GM19193 (cell line): Measurements from ENCODE around the gene GPHN.

Experiments
- POLR2A ChIP-seq: IDR thresholded peaks from 4 replicates; pipeline ENCODE4 v1.6.1; 2011; ENCODE audit not compliant: insufficient read depth, insufficient read length; ENCODE audit errors: extremely low read depth

The GPHN gene

GRCh38 chr14:67133595-67134441, 625.9 kb downstream of the GPHN start:
- TF ChIP-seq POLR2A, result no peak

DNA sequence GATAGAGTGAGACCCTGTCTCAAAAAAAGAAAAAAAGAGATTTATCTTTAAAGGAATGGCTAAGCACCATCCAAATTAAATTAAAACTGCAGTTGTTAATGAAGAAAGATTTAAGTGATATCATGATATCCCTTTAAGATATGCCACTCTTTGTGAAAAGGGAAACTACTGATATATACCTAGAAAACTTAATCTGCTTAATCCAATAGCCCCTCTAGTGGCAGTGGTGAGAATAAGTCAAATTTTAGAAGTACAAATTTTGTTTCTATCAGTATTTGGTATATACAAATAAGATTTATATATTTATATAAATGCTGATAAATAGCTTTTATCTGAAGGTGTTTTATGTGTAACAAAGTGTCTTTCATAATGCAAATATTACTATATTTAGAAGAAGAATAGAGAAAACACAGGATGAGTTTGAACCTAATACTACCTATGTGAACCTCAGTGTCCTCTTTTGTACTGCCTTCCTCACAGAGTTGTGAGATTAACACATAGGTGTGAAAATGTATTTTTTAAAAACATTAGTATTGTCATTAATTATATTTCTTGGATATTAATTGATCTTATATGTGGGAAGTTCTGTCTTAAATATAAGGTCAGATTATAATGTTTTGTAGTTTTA, 629.9 kb downstream of the GPHN start:
- no peak for TF ChIP-seq POLR2A

DNA sequence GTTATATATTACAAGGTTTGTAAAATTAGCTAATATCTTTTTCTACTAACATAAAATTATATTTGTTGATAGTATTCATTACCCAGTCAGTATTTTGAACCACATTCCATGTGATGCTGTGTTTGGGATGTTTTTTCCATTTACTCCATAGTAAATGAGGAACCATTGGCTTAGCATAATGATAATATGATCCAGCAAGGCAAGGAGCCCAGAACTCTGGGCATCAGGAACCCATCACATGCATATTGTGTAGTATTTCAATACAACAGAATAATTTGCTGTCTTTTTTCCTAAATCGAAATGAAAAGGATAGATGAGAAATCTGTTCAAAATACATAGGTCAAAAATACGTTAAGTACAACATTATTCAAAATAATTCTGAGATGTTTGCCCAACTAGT, 632.6 kb downstream of the GPHN start:
- TF ChIP-seq POLR2A, result no peak

GRCh38 chr14:67141146-67141900, 633.4 kb downstream of the GPHN start:
- TF ChIP-seq POLR2A, result no peak

- TF ChIP-seq POLR2A, result no peak
These were observed 643.2 kb downstream of the GPHN start for GRCh38 chr14:67151082-67151666.

DNA sequence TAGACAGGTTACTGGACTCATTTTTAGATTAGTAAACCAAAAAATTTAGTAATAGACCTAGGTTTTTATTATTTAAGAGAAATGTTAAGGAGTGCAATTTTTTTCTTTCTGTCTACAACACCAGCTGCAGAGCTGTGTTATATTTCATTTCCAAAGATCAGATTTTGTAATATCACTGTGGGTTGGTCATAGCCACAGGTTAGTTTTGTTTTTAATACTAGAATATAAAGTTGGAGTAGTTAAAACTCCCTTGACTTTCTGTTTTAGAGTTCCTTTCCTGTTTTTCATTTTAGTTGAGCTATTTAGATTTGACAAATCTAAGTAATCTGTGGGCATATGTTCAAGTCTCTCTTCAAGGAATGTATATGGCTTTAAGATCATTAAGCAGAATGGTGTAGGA, 650.6 kb downstream of the GPHN start:
- TF ChIP-seq POLR2A, result no peak

DNA sequence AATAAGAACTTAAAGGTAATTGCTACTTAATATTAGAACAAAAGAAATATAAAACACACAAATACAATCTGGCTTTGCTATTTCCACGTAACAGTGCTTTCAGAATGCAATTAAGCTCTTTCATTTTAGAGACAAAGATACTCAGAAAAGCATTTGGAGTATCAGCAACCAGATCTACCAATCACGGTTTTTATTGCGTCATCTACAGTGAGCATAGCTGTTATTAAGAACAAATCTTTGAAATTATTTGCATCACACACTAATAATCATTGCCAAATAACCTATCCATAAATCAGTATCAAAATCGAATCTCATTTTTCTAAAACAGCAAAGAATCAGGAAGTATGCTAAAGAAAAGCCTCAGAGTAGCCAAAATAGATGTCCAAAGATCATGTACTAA, 654.4 kb downstream of the GPHN start:
- no peak for TF ChIP-seq POLR2A

GRCh38 chr14:67166450-67166853, 658.5 kb downstream of the GPHN start:
- no peak for TF ChIP-seq POLR2A

- no peak for TF ChIP-seq POLR2A
These were observed 659.6 kb downstream of the GPHN start for GRCh38 chr14:67167420-67168109.

DNA sequence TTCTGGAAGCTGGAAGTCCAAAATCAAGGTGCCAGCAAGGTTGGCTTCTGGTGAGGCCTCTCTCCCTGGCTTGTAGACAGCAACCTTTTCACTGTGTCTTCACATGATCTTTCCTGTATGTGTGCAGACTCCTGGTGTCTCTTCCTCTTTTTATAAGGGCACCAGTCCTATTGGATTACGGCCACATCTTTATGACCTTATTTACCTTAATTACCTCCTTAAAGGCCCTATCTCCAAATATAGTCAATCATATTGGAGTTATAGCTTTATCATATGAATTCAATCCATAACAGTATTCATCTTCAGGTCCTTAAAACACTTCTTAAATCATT, 660.1 kb downstream of the GPHN start:
- no peak for TF ChIP-seq POLR2A

GRCh38 chr14:67170660-67171059, 662.7 kb downstream of the GPHN start:
- TF ChIP-seq POLR2A, result no peak

DNA sequence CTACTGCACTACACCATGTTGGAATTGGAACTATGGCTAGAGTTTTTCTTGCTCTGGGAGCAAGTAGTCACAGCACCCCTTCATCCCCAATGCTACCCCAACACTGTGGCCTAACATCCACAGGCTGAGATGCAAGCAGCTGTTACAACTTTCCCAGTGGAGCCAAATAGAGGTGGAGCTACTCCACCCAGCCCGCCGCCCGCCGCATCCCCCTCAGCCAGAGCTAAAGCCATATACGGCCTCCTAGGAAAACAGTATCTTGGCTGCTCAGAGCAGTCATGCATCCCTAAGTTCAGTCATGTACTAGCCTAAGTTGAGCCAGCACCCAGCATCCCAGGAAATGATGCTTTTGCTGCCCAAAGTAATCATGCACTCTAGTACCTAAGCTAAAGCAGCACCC, 664.1 kb downstream of the GPHN start:
- TF ChIP-seq POLR2A, result no peak

GRCh38 chr14:67172520-67172919, 664.6 kb downstream of the GPHN start:
- TF ChIP-seq POLR2A, result no peak

- no peak for TF ChIP-seq POLR2A
These were observed 665.8 kb downstream of the GPHN start for GRCh38 chr14:67173719-67174118.

DNA sequence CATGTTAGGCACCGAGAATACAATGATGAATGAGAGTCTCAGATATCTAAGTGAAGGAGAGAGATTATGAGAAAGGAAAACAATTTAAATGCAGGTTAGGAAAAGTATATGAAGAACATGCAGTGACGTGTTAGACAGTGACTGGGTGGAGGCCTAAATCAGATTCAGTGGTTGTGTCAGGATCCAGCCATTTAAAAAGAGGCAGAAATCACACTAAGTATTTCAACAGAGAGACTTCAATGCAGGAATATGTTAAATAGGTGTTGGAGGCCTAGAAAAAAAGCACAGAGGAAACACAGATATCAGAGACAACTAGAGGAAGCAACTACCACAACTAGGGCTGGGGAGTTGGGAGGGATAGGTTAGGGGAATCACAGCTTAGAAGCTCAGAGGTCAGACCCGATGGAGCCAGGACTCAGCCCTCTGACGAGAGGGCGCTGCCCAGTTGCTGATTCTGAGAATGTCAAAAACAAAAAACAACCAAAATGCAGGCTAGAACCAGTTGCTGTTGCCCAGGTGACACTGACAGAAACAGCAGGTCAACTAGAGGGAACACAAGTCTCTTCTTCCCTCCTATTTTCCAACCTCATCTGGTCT, 678.3 kb downstream of the GPHN start:
- no peak for TF ChIP-seq POLR2A
